LNCaP clone FGC (cell line): ENCODE data around the gene BCL2L2.

ENCODE experiments used
- DNase-seq: peaks from one replicate; pipeline ENCODE4 v3.0.0-alpha.2; 2011; ENCODE audit warnings: low read depth
- H3K4me3 ChIP-seq: 2 replicates; pipeline ENCODE4 v1.5.1; 2011; ENCODE audit warnings: mild to moderate bottlenecking, low read depth, low read length, control low read depth
- CTCF ChIP-seq: IDR thresholded peaks from 2 replicates; pipeline ENCODE4 v1.5.1; 2012; ENCODE audit warnings: mild to moderate bottlenecking; ENCODE audit not compliant: control insufficient read depth, insufficient read depth; ENCODE audit errors: extremely low read depth

The BCL2L2 gene

GRCh38 chr14:23348297-23348655 is 41.6 kb downstream of the BCL2L2 start:
- no peak overlapping the region for H3K4me3 ChIP-seq
- no peak for TF ChIP-seq CTCF
- DNase-seq, result no peak

GRCh38 chr14:23349156-23349845 is 42.7 kb downstream of the BCL2L2 start:
- H3K4me3 ChIP-seq, result no peak overlapping the region
- TF ChIP-seq CTCF, result no peak
- DNase-seq, result no peak

GRCh38 chr14:23351681-23352505 is 45.3 kb downstream of the BCL2L2 start:
- no peak for DNase-seq
- H3K4me3 ChIP-seq, result peak overlapping the region; percentile 71
- peak; percentile 13; the same call in 1 of the 2 replicates for TF ChIP-seq CTCF

- TF ChIP-seq CTCF, result no peak; the same call in 1 of the 2 replicates
- DNase-seq, result peak; percentile 55
- H3K4me3 ChIP-seq, result peak within 1 kb of the TSS; percentile 71
Observed at GRCh38 chr14:23352506-23353432, 46.1 kb downstream of the BCL2L2 start, which contains the start of gene SLC22A17. TSS of gene SLC22A17 (minus strand) at chr14:23352887.

- TF ChIP-seq CTCF, result no peak
- H3K4me3 ChIP-seq, result peak overlapping the region; percentile 71
- no peak for DNase-seq
Observed at GRCh38 chr14:23353433-23353780, 46.8 kb downstream of the BCL2L2 start.

- no peak for TF ChIP-seq CTCF
- no peak overlapping the region for H3K4me3 ChIP-seq
- DNase-seq, result no peak
Observed at GRCh38 chr14:23354990-23355389, 48.4 kb downstream of the BCL2L2 start.
